Stomach (tissue), 9 donors: ENCODE results near the gene PCSK9. TPM values are rescaled to one million over a fixed set of nuclear protein-coding genes. Genes with fewer than 3 reads are reported as not detected.

Experiments used
- DNase-seq, 2 donors: peaks; one replicate each; pipeline versions ENCODE4 v3.0.0 to v3.0.0-alpha.2; 2013 to 2019
- H3K27ac ChIP-seq, 5 donors: fragments of 200-600 bp in 4 of 5; sonication (generic) in 4 of 5; one replicate each; pipeline ENCODE4 v1.5.1; 2013 to 2019; ENCODE audit warnings: mild to moderate bottlenecking in 1 of 5, moderate library complexity in 1 of 5
- H3K27me3 ChIP-seq, 3 donors: fragments of 200-600 bp; sonication (generic); one replicate each; pipeline ENCODE4 v1.5.1; 2017 to 2019; ENCODE audit warnings: mixed run types in 1 of 3
- H3K36me3 ChIP-seq, 4 donors: fragments of 200-600 bp; sonication (generic); 1 replicate in 3 of 4; 2 replicates in 1 of 4; pipeline ENCODE4 v1.5.1; 2016 to 2019
- H3K4me1 ChIP-seq, 4 donors: fragments of 200-600 bp; sonication (generic); one replicate each; pipeline ENCODE4 v1.5.1; 2016 to 2019
- H3K4me3 ChIP-seq, 4 donors: fragments of 200-600 bp; sonication (generic) in 3 of 4; one replicate each; pipeline ENCODE4 v1.5.1; 2016 to 2019; ENCODE audit warnings: mild to moderate bottlenecking in 1 of 4
- H3K9me3 ChIP-seq, 4 donors: fragments of 200-600 bp; sonication (generic); one replicate each; pipeline ENCODE4 v1.5.1; 2016 to 2019
- EP300 ChIP-seq: sonication (generic); formaldehyde crosslinking; IDR thresholded peaks from one replicate; pipeline ENCODE4 v1.6.1; 2017; ENCODE audit warnings: antibody characterized with exemption
- POLR2A ChIP-seq, 4 donors: fragments of 450-650 bp; IDR thresholded peaks; one replicate each; pipeline ENCODE4 v1.6.1; 2016; ENCODE audit warnings: antibody characterized with exemption in 4 of 4, control low read depth in 2 of 4, mild to moderate bottlenecking in 1 of 4, moderate library complexity in 1 of 4
- POLR2AphosphoS5 ChIP-seq, 3 donors: sonication (generic); formaldehyde crosslinking; IDR thresholded peaks; one replicate each; pipeline ENCODE4 v1.6.1; 2016; ENCODE audit warnings: antibody characterized with exemption in 3 of 3
- WGBS, 5 donors: extraction: QIAGEN DNeasy Blood & Tissue Kit in 3 of 5; methylation state at CpG; one replicate each; pipeline versions ENCODE4 v1.1.5 to v1.1.7; 2013 to 2018; 5-methylcytosine and 5-hydroxymethylcytosine counted together
- intact Hi-C: fragments of 100-400 bp; cut with DNase I; formaldehyde crosslinking; loops from one replicate; pipeline ENCODE4 v1.15.1; 2023; ENCODE audit warnings: low total_unique reads
- polyA plus RNA-seq, 3 donors: library from polyadenylated mRNA; stranded (reverse); fragments of 200-250 nt; gene quantifications; one replicate each; pipeline ENCODE4 v1.2.3, GENCODE V29; 2013
- total RNA-seq, 5 donors: library from RNA; depleted of rRNA; stranded (reverse); fragments of >200 nt; gene quantifications; one replicate each; pipeline versions ENCODE4 v1.1.0 to v1.2.3, GENCODE V29; 2014 to 2016
- TF ChIP-seq, protein P1 (sequence below), 7 experiments: fragments of 450-650 bp in 4 of 7; fragments of 200-600 bp in 3 of 7; sonication (generic) in 3 of 7; IDR thresholded peaks; one replicate each; pipeline ENCODE4 v1.5.1; 2016 to 2019; ENCODE audit warnings: antibody characterized with exemption in 7 of 7, control low read depth in 2 of 7, mild to moderate bottlenecking in 1 of 7
- donor health status: healthy with polysubstance abuse.
- donor health status: Bipolar disorder and iron deficiency.
- donor health status: healthy.

Gene PCSK9
- total and polyA plus RNA-seq, 8 donors: 1.1 to 26.1 (median 2.6) TPM; not detected in 2

- no peaks in the 10 kb centered on the region for H3K27me3 ChIP-seq
- no peaks in the 10 kb centered on the region for H3K9me3 ChIP-seq
- TF ChIP-seq, protein P1, sequence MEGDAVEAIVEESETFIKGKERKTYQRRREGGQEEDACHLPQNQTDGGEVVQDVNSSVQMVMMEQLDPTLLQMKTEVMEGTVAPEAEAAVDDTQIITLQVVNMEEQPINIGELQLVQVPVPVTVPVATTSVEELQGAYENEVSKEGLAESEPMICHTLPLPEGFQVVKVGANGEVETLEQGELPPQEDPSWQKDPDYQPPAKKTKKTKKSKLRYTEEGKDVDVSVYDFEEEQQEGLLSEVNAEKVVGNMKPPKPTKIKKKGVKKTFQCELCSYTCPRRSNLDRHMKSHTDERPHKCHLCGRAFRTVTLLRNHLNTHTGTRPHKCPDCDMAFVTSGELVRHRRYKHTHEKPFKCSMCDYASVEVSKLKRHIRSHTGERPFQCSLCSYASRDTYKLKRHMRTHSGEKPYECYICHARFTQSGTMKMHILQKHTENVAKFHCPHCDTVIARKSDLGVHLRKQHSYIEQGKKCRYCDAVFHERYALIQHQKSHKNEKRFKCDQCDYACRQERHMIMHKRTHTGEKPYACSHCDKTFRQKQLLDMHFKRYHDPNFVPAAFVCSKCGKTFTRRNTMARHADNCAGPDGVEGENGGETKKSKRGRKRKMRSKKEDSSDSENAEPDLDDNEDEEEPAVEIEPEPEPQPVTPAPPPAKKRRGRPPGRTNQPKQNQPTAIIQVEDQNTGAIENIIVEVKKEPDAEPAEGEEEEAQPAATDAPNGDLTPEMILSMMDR (IDR thresholded peaks at IDR 0.05): no peak
- no peak for TF ChIP-seq EP300
- H3K4me1 ChIP-seq: no peaks in the 10 kb centered on the region
- 79 to 89% (median 83%) methylated on average over 9 of the region's 9 CpGs for WGBS, 5 donors
- peaks cover 68 to 100% (median 100%) of the 10 kb centered on the region in 4 donors for H3K36me3 ChIP-seq
- intact Hi-C loops: no loop called here
- no peak overlapping the region for H3K4me3 ChIP-seq
- DNase-seq: no peak
- H3K27ac ChIP-seq: no peak overlapping the region
Measured at GRCh38 chr1:55081188-55081904, 42.0 kb downstream of the PCSK9 start.

DNA sequence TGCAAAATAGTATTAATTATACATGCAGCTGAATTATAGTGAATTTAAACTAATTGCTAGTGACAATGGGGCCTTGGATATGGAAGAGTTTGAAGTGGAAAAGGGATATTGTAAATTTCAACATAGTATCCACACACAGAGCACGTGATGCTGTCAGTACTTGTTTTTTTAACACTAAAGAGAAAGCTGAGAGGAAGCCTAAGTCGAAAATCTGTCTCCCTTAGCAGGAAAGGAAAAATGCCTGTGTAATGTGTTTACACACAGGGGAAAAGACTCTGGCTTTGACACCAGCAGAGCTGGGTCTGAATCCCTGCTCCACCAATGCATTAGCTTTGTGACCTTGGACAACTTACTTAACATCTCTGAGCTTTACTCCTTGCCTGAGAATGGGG lies 42.6 kb downstream of the PCSK9 start:
- Histone ChIP-seq H3K27ac (no peak overlapping the region), H3K9me3 (no peaks in the 10 kb centered on the region), H3K4me1 (no peaks in the 10 kb centered on the region), H3K4me3 (no peak overlapping the region), H3K27me3 (no peaks in the 10 kb centered on the region), H3K36me3 (peaks cover 69 to 100% (median 100%) of the 10 kb centered on the region in 4 donors)
- 56 to 81% (median 67%) methylated on average over 2 of the region's 2 CpGs for WGBS, 5 donors
- DNase-seq: no peak
- no peak for TF ChIP-seq POLR2AphosphoS5 (IDR thresholded peaks at IDR 0.05)
- intact Hi-C loops: no loop called here

GRCh38 chr1:55084257-55084656 lies 44.9 kb downstream of the PCSK9 start:
- no peak for TF ChIP-seq POLR2AphosphoS5 (IDR thresholded peaks at IDR 0.05)
- TF ChIP-seq POLR2A (IDR thresholded peaks at IDR 0.05): no peak
- TF ChIP-seq, protein P1 (IDR thresholded peaks at IDR 0.05): no peak
- no peak for TF ChIP-seq EP300
- H3K9me3 ChIP-seq: no peaks in the 10 kb centered on the region
- 94 to 98% (median 95%) methylated on average over 7 of the region's 7 CpGs for WGBS, 5 donors
- intact Hi-C loops: no loop called here
- no peak overlapping the region for H3K4me3 ChIP-seq
- no peaks in the 10 kb centered on the region for H3K4me1 ChIP-seq
- H3K27ac ChIP-seq: no peak overlapping the region
- no peaks in the 10 kb centered on the region for H3K27me3 ChIP-seq
- no peak for DNase-seq
- peaks cover 81 to 100% (median 100%) of the 10 kb centered on the region in 4 donors for H3K36me3 ChIP-seq

GRCh38 chr1:55087439-55087838 lies 48.1 kb downstream of the PCSK9 start:
- Histone ChIP-seq H3K4me1 (no peaks in the 10 kb centered on the region), H3K36me3 (peaks cover 79 to 100% (median 100%) of the 10 kb centered on the region in 4 donors), H3K27ac (no peak overlapping the region), H3K9me3 (no peaks in the 10 kb centered on the region), H3K4me3 (no peak overlapping the region), H3K27me3 (no peaks in the 10 kb centered on the region)
- intact Hi-C loops: no loop called here
- DNase-seq: no peak
- WGBS, 5 donors: 75 to 90% (median 84%) methylated on average over 3 of the region's 3 CpGs
- TF ChIP-seq, protein P1 (IDR thresholded peaks at IDR 0.05): no peak
- TF ChIP-seq POLR2AphosphoS5 (IDR thresholded peaks at IDR 0.05) (no peak), POLR2A (IDR thresholded peaks at IDR 0.05) (no peak), EP300 (no peak)

- no peaks in the 10 kb centered on the region for H3K4me1 ChIP-seq
- intact Hi-C loops: no loop called here
- WGBS, 5 donors: 69 to 83% (median 74%) methylated on average over 4 of the region's 4 CpGs
- H3K27ac ChIP-seq: no peak overlapping the region
- DNase-seq: no peak
- H3K9me3 ChIP-seq: no peaks in the 10 kb centered on the region
- TF ChIP-seq POLR2A (IDR thresholded peaks at IDR 0.05): no peak
- TF ChIP-seq, protein P1 (IDR thresholded peaks at IDR 0.05): no peak
- TF ChIP-seq EP300: no peak
- no peak for TF ChIP-seq POLR2AphosphoS5 (IDR thresholded peaks at IDR 0.05)
- H3K4me3 ChIP-seq: no peak overlapping the region
- peaks cover 82 to 100% (median 100%) of the 10 kb centered on the region in 4 donors for H3K36me3 ChIP-seq
- H3K27me3 ChIP-seq: no peaks in the 10 kb centered on the region
Measured at GRCh38 chr1:55088413-55088812, 49.1 kb downstream of the PCSK9 start.
